HEK293T (cell line): ENCODE measurements around the gene TMEM169.

Source experiments
- ARNT ChIP-seq: fragments of 450-650 bp; IDR thresholded peaks from 2 replicates; pipeline ENCODE4 v1.6.1; 2017; ENCODE audit warnings: mild to moderate bottlenecking
- BHLHE40 ChIP-seq: fragments of 450-650 bp; IDR thresholded peaks from 2 replicates; pipeline ENCODE4 v1.6.1; 2016; ENCODE audit warnings: mild to moderate bottlenecking, moderate library complexity, borderline replicate concordance
- CTBP1 ChIP-seq: fragments of 450-650 bp; IDR thresholded peaks from 2 replicates; pipeline ENCODE4 v1.6.1; 2016; ENCODE audit warnings: borderline replicate concordance
- ELF4 ChIP-seq: fragments of 450-650 bp; IDR thresholded peaks from 2 replicates; pipeline ENCODE4 v1.6.1; 2017; ENCODE audit warnings: antibody characterized with exemption
- FOXA1 ChIP-seq: fragments of 450-650 bp; IDR thresholded peaks from 2 replicates; pipeline ENCODE4 v1.6.1; 2016; ENCODE audit warnings: mild to moderate bottlenecking
- FOXM1 ChIP-seq: fragments of 450-650 bp; IDR thresholded peaks from 2 replicates; pipeline ENCODE4 v1.6.1; 2017; ENCODE audit warnings: mild to moderate bottlenecking, borderline replicate concordance
- HDGF ChIP-seq: fragments of 450-650 bp; IDR thresholded peaks from 2 replicates; pipeline ENCODE4 v1.6.1; 2017; ENCODE audit warnings: antibody characterized with exemption, borderline replicate concordance
- L3MBTL2 ChIP-seq: fragments of 450-650 bp; conservative IDR thresholded peaks from 2 replicates; pipeline ENCODE4 v1.6.1; 2016; ENCODE audit warnings: mild to moderate bottlenecking
- NFRKB ChIP-seq: fragments of 450-650 bp; IDR thresholded peaks from 2 replicates; pipeline ENCODE4 v1.6.1; 2016; ENCODE audit warnings: mild to moderate bottlenecking, moderate library complexity
- PKNOX1 ChIP-seq: fragments of 450-650 bp; IDR thresholded peaks from 2 replicates; pipeline ENCODE4 v1.6.1; 2016
- SP1 ChIP-seq: fragments of 450-650 bp; IDR thresholded peaks from 2 replicates; pipeline ENCODE4 v1.6.1; 2017
- SUZ12 ChIP-seq: fragments of 450-650 bp; IDR thresholded peaks from 2 replicates; pipeline ENCODE4 v1.6.1; 2016; ENCODE audit warnings: mild to moderate bottlenecking
- TARDBP ChIP-seq: fragments of 450-650 bp; IDR thresholded peaks from 2 replicates; pipeline ENCODE4 v1.6.1; 2016
- ZNF384 ChIP-seq: fragments of 450-650 bp; IDR thresholded peaks from 2 replicates; pipeline ENCODE4 v1.6.1; 2016

- TF ChIP-seq SP1 (no peak), ELF4 (no peak), SUZ12 (no peak), NFRKB (no peak), TARDBP (no peak), PKNOX1 (no peak), HDGF (no peak), FOXA1 (no peak), CTBP1 (no peak), ARNT (no peak), BHLHE40 (no peak), ZNF384 (no peak), L3MBTL2 (no peak), FOXM1 (no peak)
Measured at GRCh38 chr2:216092646-216093045, 10.9 kb downstream of the TMEM169 start.
